IMR-90 (cell line): ENCODE measurements around the gene CDON. TPM values are rescaled to one million over a fixed set of nuclear protein-coding genes. Genes with fewer than 3 reads are reported as not detected.
A peak's percentile ranks its signal among the peaks of the same experiment; 100 is the strongest.
"Not testable (repeated sequence)": the region's sequence is repeated elsewhere in the genome, so short reads cannot be mapped to it uniquely, and the experiment has no call there.

Source experiments
- ATAC-seq: fragments of 200-7000 bp; cut with Tn5 transposase; 2 replicates; pipeline ENCODE4 v1.9.1; 2020; ENCODE audit warnings: low read depth, mild to moderate bottlenecking, moderate library complexity
- BruUV-seq: library from RNA; stranded (reverse); fragments of 400-500 nt; replicated peaks from 2 replicates; lab custom pipeline; 2021; lab: Mats Ljungman, UMichigan
- CTCF ChIA-PET: fragments of 300-600 bp; formaldehyde crosslinking; extraction: SDS; loops from one replicate; lab custom pipeline; 2021; ENCODE audit warnings: antibody characterized with exemption; lab: Yijun Ruan, JAX
- POLR2A ChIA-PET: fragments of 300-600 bp; sonication (Branson Sonifier 250); formaldehyde crosslinking; loops from one replicate; lab custom pipeline; 2022; ENCODE audit warnings: antibody characterized with exemption; ENCODE audit not compliant: unreplicated experiment; lab: Charles Lee
- DNase-seq: peaks from one replicate; pipeline ENCODE4 v3.0.0; 2013
- H2AFZ ChIP-seq: replicated peaks from 2 replicates; pipeline ENCODE3; 2013; ENCODE audit warnings: low read length, mild to moderate bottlenecking; ENCODE audit not compliant: poor library complexity
- H2AK5ac ChIP-seq: 2 replicates; pipeline ENCODE4 v1.6.1; 2013; ENCODE audit warnings: low read depth, low read length, inconsistent platforms
- H2AK9ac ChIP-seq: replicated peaks from 2 replicates; pipeline ENCODE3; 2013; ENCODE audit warnings: mild to moderate bottlenecking, low read depth, low read length, moderate library complexity; ENCODE audit not compliant: poor library complexity
- H2BK120ac ChIP-seq: 2 replicates; pipeline ENCODE4 v1.6.1; 2013; ENCODE audit warnings: low read depth, low read length, inconsistent platforms
- H2BK15ac ChIP-seq: 3 replicates; pipeline ENCODE4 v1.6.1; 2013; ENCODE audit warnings: low read depth, low read length, inconsistent platforms
- H2BK20ac ChIP-seq: 2 replicates; pipeline ENCODE4 v1.6.1; 2013; ENCODE audit warnings: low read depth, mild to moderate bottlenecking, inconsistent platforms, low read length, moderate library complexity
- H2BK5ac ChIP-seq: 2 replicates; pipeline ENCODE4 v1.6.1; 2013; ENCODE audit warnings: mild to moderate bottlenecking, low read depth, low read length, inconsistent platforms; ENCODE audit not compliant: poor library complexity, severe bottlenecking
- H3K14ac ChIP-seq: replicated peaks from 2 replicates; pipeline ENCODE4 v1.6.1; 2013; ENCODE audit warnings: low read depth, low read length, inconsistent platforms
- H3K18ac ChIP-seq: 2 replicates; pipeline ENCODE4 v1.6.1; 2013; ENCODE audit warnings: low read depth, low read length, control low read depth
- H3K23ac ChIP-seq: 2 replicates; pipeline ENCODE4 v1.6.1; 2013; ENCODE audit warnings: low read depth, low read length, inconsistent platforms
- H3K27ac ChIP-seq: 2 replicates; pipeline ENCODE4 v1.5.1; 2013; ENCODE audit warnings: mild to moderate bottlenecking, control low read depth, low read length; ENCODE audit not compliant: insufficient read depth
- H3K27me3 ChIP-seq: 2 replicates; pipeline ENCODE4 v1.6.1; 2013; ENCODE audit warnings: low read length; ENCODE audit not compliant: control insufficient read depth, insufficient read depth
- H3K36me3 ChIP-seq: 2 replicates; pipeline ENCODE4 v1.6.1; 2013; ENCODE audit warnings: low read length, mixed read lengths; ENCODE audit not compliant: control insufficient read depth, insufficient read depth
- H3K4ac ChIP-seq: 2 replicates; pipeline ENCODE4 v1.6.1; 2013; ENCODE audit warnings: low read depth, low read length, inconsistent platforms
- H3K4me1 ChIP-seq: 2 replicates; pipeline ENCODE4 v1.6.1; 2013; ENCODE audit warnings: low read length, mixed read lengths; ENCODE audit not compliant: control insufficient read depth, insufficient read depth
- H3K4me2 ChIP-seq: 2 replicates; pipeline ENCODE4 v1.6.1; 2013; ENCODE audit warnings: low read depth, mild to moderate bottlenecking, control low read depth, low read length, moderate library complexity
- H3K4me3 ChIP-seq: 2 replicates; pipeline ENCODE4 v1.5.1; 2013; ENCODE audit warnings: low read depth, mild to moderate bottlenecking, control low read depth, low read length, moderate library complexity; ENCODE audit not compliant: insufficient read depth
- H3K56ac ChIP-seq: 2 replicates; pipeline ENCODE4 v1.6.1; 2013; ENCODE audit warnings: low read length, inconsistent platforms; ENCODE audit not compliant: insufficient read depth; ENCODE audit errors: extremely low read depth
- H3K79me1 ChIP-seq, 2 experiments: 2 replicates each; pipeline ENCODE4 v1.6.1; 2013; ENCODE audit warnings: low read length in 2 of 2, inconsistent platforms in 1 of 2, low read depth in 1 of 2
- H3K9ac ChIP-seq: 2 replicates; pipeline ENCODE4 v1.6.1; 2013; ENCODE audit warnings: low read depth, low read length, control low read depth
- H3K9me1 ChIP-seq: 2 replicates; pipeline ENCODE4 v1.6.1; 2013; ENCODE audit warnings: low read length, inconsistent platforms; ENCODE audit not compliant: insufficient read depth
- H3K9me3 ChIP-seq: 2 replicates; pipeline ENCODE4 v1.6.1; 2013; ENCODE audit warnings: low read length; ENCODE audit not compliant: control insufficient read depth, insufficient read depth
- H4K20me1 ChIP-seq: 2 replicates; pipeline ENCODE4 v1.6.1; 2013; ENCODE audit warnings: low read length, inconsistent platforms; ENCODE audit not compliant: insufficient read depth
- H4K5ac ChIP-seq: 2 replicates; pipeline ENCODE4 v1.6.1; 2013; ENCODE audit warnings: mild to moderate bottlenecking, low read depth, low read length, control low read depth
- H4K8ac ChIP-seq, 2 experiments: 2 replicates each; pipeline ENCODE4 v1.6.1; 2013; ENCODE audit warnings: low read depth in 2 of 2, low read length in 2 of 2, control low read depth in 1 of 2, inconsistent platforms in 1 of 2
- H4K91ac ChIP-seq: 2 replicates; pipeline ENCODE4 v1.6.1; 2013; ENCODE audit warnings: low read depth, low read length, inconsistent platforms; ENCODE audit not compliant: insufficient read depth
- MAFK ChIP-seq: IDR thresholded peaks from 2 replicates; pipeline ENCODE4 v1.6.1; 2012; ENCODE audit warnings: low read depth, low read length, improper control_type of control experiment
- NFE2L2 ChIP-seq: fragments of 150-350 bp; IDR thresholded peaks from 2 replicates; pipeline ENCODE4 v1.6.1; 2016; ENCODE audit warnings: low read depth, mild to moderate bottlenecking, low read length
- WGBS, 2 experiments: methylation state at CpG; one replicate each; pipeline versions ENCODE4 v1.1.5 to v1.1.7; 2013; ENCODE audit warnings: missing lambda C conversion rate in 2 of 2; ENCODE audit not compliant: insufficient read length in 1 of 2; ENCODE audit errors: extremely low coverage in 2 of 2; 5-methylcytosine and 5-hydroxymethylcytosine counted together
- dilution Hi-C: fragments of 300-500 bp; cut with HindIII; formaldehyde crosslinking; loops from one replicate; pipeline ENCODE4 v1.14.3; 2018; ENCODE audit warnings: low sequenced_read_pairs; ENCODE audit not compliant: unreplicated experiment
- in situ Hi-C: fragments of 300-500 bp; cut with MboI; formaldehyde crosslinking; loops from 3 replicates; pipeline ENCODE4 v1.14.3; 2019; ENCODE audit warnings: low sequenced_read_pairs, inconsistent platforms, mixed read lengths
- intact Hi-C: fragments of 100-400 bp; cut with micrococcal nuclease; formaldehyde crosslinking; loops from 2 replicates; pipeline ENCODE4 v1.10.0; 2022
- polyA plus RNA-seq, 3 experiments: library from polyadenylated mRNA; depleted of rRNA; stranded (reverse); fragments of >200 nt; gene quantifications; 2 replicates each; pipeline ENCODE4 v1.2.3, GENCODE V29; 2012; ENCODE audit warnings: low replicate concordance in 1 of 3
- total RNA-seq: library from RNA; depleted of rRNA; stranded (reverse); fragments of >200 nt; gene quantifications from 2 replicates; pipeline ENCODE4 v1.2.3, GENCODE V29; 2012

Gene CDON
- total and polyA plus RNA-seq, 2 of the 4 experiments (the other 2 are of a cell fraction): 1.2 to 3.8 TPM

- Histone ChIP-seq H3K36me3 (no peaks in the 10 kb centered on the region), H3K9ac (no peak overlapping the region), H3K4me3 (no peak overlapping the region), H2BK20ac (no peak overlapping the region), H3K4me2 (no peak overlapping the region), H3K4ac (no peak overlapping the region), H2AK5ac (no peak overlapping the region), H2AK9ac (no peak overlapping the region), H3K9me3 (no peaks in the 10 kb centered on the region), H3K27ac (no peak overlapping the region), H4K5ac (no peak overlapping the region), H4K8ac (no peak overlapping the region), H2BK5ac (no peak overlapping the region), H2BK15ac (no peak overlapping the region), H3K79me1 (no peaks in the 10 kb centered on the region), H4K91ac (no peak overlapping the region), H3K23ac (no peak overlapping the region), H3K14ac (no peak overlapping the region), H3K56ac (no peak overlapping the region), H3K27me3 (peaks cover 11% of the 10 kb centered on the region), H2BK120ac (no peak overlapping the region), H2AFZ (no peak overlapping the region), H3K18ac (no peak overlapping the region), H3K9me1 (no peaks in the 10 kb centered on the region), H3K4me1 (no peaks in the 10 kb centered on the region), H4K20me1 (no peaks in the 10 kb centered on the region)
- intact Hi-C loops: no loop called here
- WGBS, 2 experiments: no CpG with 5 or more reads among the region's 4 CpGs
- TF ChIP-seq MAFK: 0 out of 2 replicates have a peak, but pooled peaks have one; percentile 22
- TF ChIP-seq NFE2L2: no peak
- POLR2A ChIA-PET: no interaction called here
- CTCF ChIA-PET: no interaction called here
- ATAC-seq (no peak), DNase-seq (no peak)
- dilution Hi-C loops: no loop called here
- in situ Hi-C loops: no loop called here
- BruUV-seq: no TSS peak
These were observed 33.4 kb downstream of the CDON start for GRCh38 chr11:126029237-126029636.

- in situ Hi-C loops, H3K14ac ChIP-seq, H3K23ac ChIP-seq, H4K5ac ChIP-seq, H3K4me3 ChIP-seq, H3K9me1 ChIP-seq, CTCF ChIA-PET, H2AK5ac ChIP-seq, H3K9ac ChIP-seq, H3K27ac ChIP-seq, H3K79me1 ChIP-seq, H4K91ac ChIP-seq, DNase-seq, H3K18ac ChIP-seq, H3K56ac ChIP-seq, dilution Hi-C loops, H3K27me3 ChIP-seq, H3K4ac ChIP-seq, H3K9me3 ChIP-seq, H4K8ac ChIP-seq, H2AK9ac ChIP-seq, POLR2A ChIA-PET, BruUV-seq, H4K20me1 ChIP-seq, intact Hi-C loops, H3K4me1 ChIP-seq, H2AFZ ChIP-seq, H2BK15ac ChIP-seq, H3K4me2 ChIP-seq, ATAC-seq, H2BK20ac ChIP-seq, H3K36me3 ChIP-seq, H2BK5ac ChIP-seq, H2BK120ac ChIP-seq: not testable (repeated sequence)
- WGBS, 2 experiments: no CpG with 5 or more reads among the region's 3 CpGs
These were observed 34.1 kb downstream of the CDON start for GRCh38 chr11:126028534-126028933.
